CD4-positive, CD25-positive, alpha-beta regulatory T cell (primary cell): ENCODE data around the gene HEXA. TPM values are rescaled to one million over a fixed set of nuclear protein-coding genes. Genes with fewer than 3 reads are reported as not detected.

Experiments used
- ATAC-seq, 2 donors: fragments of 150-1000 bp; cut with Tn5 transposase; one replicate each; pipeline ENCODE4 v1.10.0; 2021; ENCODE audit warnings: low read depth in 2 of 2, moderate number of reproducible peaks in 2 of 2, moderate library complexity in 1 of 2
- DNase-seq, 3 donors: peaks; one replicate each; pipeline versions ENCODE4 v3.0.0 to v3.0.0-alpha.2; 2012 to 2022; ENCODE audit warnings: mixed read lengths in 1 of 3
- H3K27ac ChIP-seq: one replicate; pipeline ENCODE4 v1.7.0; 2013; ENCODE audit warnings: mild to moderate bottlenecking, low read length; ENCODE audit not compliant: insufficient read depth, poor library complexity, severe bottlenecking
- H3K27me3 ChIP-seq: one replicate; pipeline ENCODE4 v1.7.0; 2013; ENCODE audit warnings: low read length; ENCODE audit not compliant: control insufficient read depth, insufficient read depth
- H3K36me3 ChIP-seq: one replicate; pipeline ENCODE4 v1.7.0; 2013; ENCODE audit warnings: mild to moderate bottlenecking, low read length, moderate library complexity; ENCODE audit not compliant: control insufficient read depth, insufficient read depth
- H3K4me1 ChIP-seq: 2 replicates; pipeline ENCODE4 v1.7.0; 2013; ENCODE audit warnings: mild to moderate bottlenecking, low read length; ENCODE audit not compliant: insufficient read depth, control insufficient read depth, poor library complexity, severe bottlenecking
- H3K4me3 ChIP-seq: one replicate; pipeline ENCODE4 v1.7.0; 2013; ENCODE audit warnings: low read depth, mild to moderate bottlenecking, low read length, moderate library complexity
- H3K9me3 ChIP-seq, 2 experiments: 1 replicate in 1 of 2; 2 replicates in 1 of 2; pipeline ENCODE4 v1.7.0; 2013; ENCODE audit warnings: low read length in 2 of 2, mild to moderate bottlenecking in 1 of 2, moderate library complexity in 1 of 2; ENCODE audit not compliant: control insufficient read depth in 2 of 2
- H3K27ac Mint-ChIP-seq, 3 donors: one replicate each; pipeline ENCODE4 v1.8.0; 2020 to 2022; ENCODE audit warnings: mild to moderate bottlenecking in 3 of 3, mixed read lengths in 3 of 3, moderate library complexity in 2 of 3
- H3K27me3 Mint-ChIP-seq: one replicate; pipeline ENCODE4 v1.8.0; 2022; ENCODE audit warnings: mild to moderate bottlenecking, mixed read lengths
- H3K36me3 Mint-ChIP-seq: one replicate; pipeline ENCODE4 v1.8.0; 2020; ENCODE audit warnings: mixed read lengths
- H3K4me1 Mint-ChIP-seq, 4 donors: one replicate each; pipeline ENCODE4 v1.8.0; 2020 to 2022; ENCODE audit warnings: mixed read lengths in 4 of 4, mild to moderate bottlenecking in 1 of 4
- H3K4me3 Mint-ChIP-seq, 4 donors: one replicate each; pipeline ENCODE4 v1.8.0; 2020 to 2022; ENCODE audit warnings: mild to moderate bottlenecking in 4 of 4, mixed read lengths in 4 of 4, moderate library complexity in 3 of 4
- H3K9me3 Mint-ChIP-seq, 7 donors: one replicate each; pipeline ENCODE4 v1.8.0; 2020 to 2022; ENCODE audit warnings: mixed read lengths in 7 of 7, mild to moderate bottlenecking in 3 of 7, moderate library complexity in 2 of 7
- polyA plus RNA-seq, 4 donors: library from polyadenylated mRNA; unstranded; fragments of 300-500 nt; fragmentation: Illumina TruSeq; gene quantifications; one replicate each; pipeline ENCODE4 v1.2.3, GENCODE V29; 2021
- total RNA-seq: library from RNA; stranded (reverse); gene quantifications from one replicate; pipeline ENCODE4 v1.2.3, GENCODE V29; 2022

Gene HEXA
- total and polyA plus RNA-seq, 5 donors from 2014 or later: 81.9 to 97.4 (median 88.4) TPM

DNA sequence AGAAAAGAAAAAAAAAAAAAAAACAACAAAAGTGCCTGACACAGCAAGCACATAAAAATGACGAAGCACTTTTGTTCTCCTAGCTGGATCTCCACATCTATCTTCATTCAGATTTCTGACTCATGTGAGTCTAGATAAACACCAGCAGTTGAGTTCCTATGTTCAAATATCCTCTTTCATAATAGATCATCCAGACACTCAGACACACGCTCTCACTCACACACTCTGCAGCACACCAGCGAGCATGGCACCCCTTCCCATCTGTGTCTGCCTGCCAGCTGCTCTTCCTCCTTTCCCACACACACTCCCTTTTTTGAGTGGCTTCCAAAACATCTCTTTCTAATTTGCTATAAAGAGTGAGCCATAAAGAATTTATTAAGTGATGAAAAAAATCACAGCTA, 36.0 kb downstream of the HEXA start:
- H3K4me1 ChIP-seq: no peaks in the 10 kb centered on the region
- Mint-ChIP-seq H3K9me3 (no peaks in the 10 kb centered on the region), H3K4me3 (no peak overlapping the region), H3K4me1 (no peaks in the 10 kb centered on the region), H3K36me3 (peaks cover 28% of the 10 kb centered on the region), H3K27ac (peak overlapping the region in 1 of 3 donors; percentile 40), H3K27me3 (no peaks in the 10 kb centered on the region)
- DNase-seq: no peak
- H3K36me3 ChIP-seq: peaks cover 20% of the 10 kb centered on the region
- no peak overlapping the region for H3K27ac ChIP-seq
- no peaks in the 10 kb centered on the region for H3K9me3 ChIP-seq
- no peaks in the 10 kb centered on the region for H3K27me3 ChIP-seq
- no peak for ATAC-seq
- H3K4me3 ChIP-seq: no peak overlapping the region

DNA sequence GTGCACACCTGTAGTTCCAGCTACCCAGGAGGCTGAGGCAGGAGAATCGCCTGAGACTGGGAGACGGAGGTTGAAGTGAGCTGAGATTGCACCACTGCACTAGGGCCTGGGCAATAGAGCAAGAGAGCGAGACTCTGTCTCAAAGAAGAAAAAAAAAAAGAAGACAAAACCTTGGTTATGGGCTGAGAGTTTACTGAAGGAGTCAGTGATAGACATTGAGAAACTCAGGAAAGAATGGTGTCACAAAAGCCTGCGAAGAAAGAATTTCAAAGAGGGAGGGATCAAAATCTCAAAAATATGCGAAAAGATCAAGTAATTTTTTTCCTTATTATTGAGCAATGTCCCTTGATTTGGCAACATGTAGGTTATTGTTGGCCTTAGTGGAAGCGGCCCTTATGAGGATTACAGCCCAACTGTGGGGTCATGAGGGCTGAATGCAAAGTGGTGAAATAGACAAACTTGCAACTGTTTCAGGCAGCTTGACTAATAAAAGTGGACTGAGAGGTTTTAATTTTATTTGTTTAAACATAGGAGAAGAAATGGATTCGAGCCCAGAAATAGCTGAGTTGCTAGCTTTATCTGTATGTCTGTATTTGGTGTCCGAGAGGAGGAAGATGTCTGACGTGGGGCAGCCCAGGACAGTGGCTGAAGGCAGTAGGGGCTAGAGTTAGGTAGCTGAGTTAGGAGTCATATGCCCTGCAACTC, 37.0 kb downstream of the HEXA start:
- Mint-ChIP-seq H3K36me3 (peaks cover 35% of the 10 kb centered on the region), H3K27me3 (no peaks in the 10 kb centered on the region), H3K4me3 (no peak overlapping the region), H3K9me3 (no peaks in the 10 kb centered on the region), H3K27ac (peak overlapping the region in 1 of 3 donors; percentile 12), H3K4me1 (no peaks in the 10 kb centered on the region)
- H3K4me1 ChIP-seq: no peaks in the 10 kb centered on the region
- no peak overlapping the region for H3K4me3 ChIP-seq
- H3K27ac ChIP-seq: no peak overlapping the region
- H3K27me3 ChIP-seq: no peaks in the 10 kb centered on the region
- peaks cover 11% of the 10 kb centered on the region for H3K36me3 ChIP-seq
- no peak for ATAC-seq
- no peak for DNase-seq
- no peaks in the 10 kb centered on the region for H3K9me3 ChIP-seq

DNA sequence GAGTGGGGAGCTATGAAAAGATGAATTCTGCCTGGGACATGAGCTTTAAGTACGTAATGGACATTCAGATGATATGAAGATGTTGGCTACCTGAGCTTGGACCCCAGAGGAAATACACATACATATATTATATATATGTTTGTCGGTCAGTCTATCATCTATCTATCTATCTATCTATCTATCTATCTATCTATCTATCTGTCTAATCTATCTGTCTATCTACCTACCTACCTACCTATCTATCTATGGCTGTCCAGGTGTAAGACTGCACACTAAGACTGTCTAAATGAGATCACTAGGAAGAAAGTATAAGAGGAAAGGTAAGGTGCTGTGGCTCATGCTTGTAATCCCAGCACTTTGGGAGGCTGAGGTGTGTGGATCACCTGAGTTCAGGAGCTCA, 37.7 kb downstream of the HEXA start:
- Mint-ChIP-seq H3K36me3 (peaks cover 35% of the 10 kb centered on the region), H3K4me3 (no peak overlapping the region), H3K27me3 (no peaks in the 10 kb centered on the region), H3K4me1 (no peaks in the 10 kb centered on the region), H3K27ac (no peak overlapping the region), H3K9me3 (no peaks in the 10 kb centered on the region)
- ATAC-seq (no peak), DNase-seq (no peak)
- Histone ChIP-seq H3K27me3 (no peaks in the 10 kb centered on the region), H3K4me1 (no peaks in the 10 kb centered on the region), H3K36me3 (peaks cover 6% of the 10 kb centered on the region), H3K27ac (no peak overlapping the region), H3K4me3 (no peak overlapping the region), H3K9me3 (no peaks in the 10 kb centered on the region)

DNA sequence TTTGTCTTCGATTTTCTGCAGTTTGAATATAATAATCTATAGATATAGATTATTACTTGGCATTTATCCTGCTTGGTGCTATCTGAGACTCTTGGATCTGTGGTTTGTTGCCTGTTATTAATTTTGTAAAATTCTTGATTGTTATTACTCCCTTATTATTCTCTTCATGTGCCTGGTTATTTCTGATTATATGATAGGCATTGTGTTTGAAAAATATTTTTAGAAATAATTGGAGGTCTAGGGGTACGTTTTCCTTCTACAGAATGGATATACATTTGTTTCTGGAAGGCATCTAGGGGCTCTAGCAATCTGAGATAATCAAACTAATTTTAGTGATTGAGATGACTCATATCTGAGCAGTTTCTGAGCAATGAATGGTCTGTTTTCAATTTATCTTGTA, 41.0 kb downstream of the HEXA start:
- Histone ChIP-seq H3K27ac (no peak overlapping the region), H3K36me3 (peaks cover 7% of the 10 kb centered on the region), H3K4me1 (no peaks in the 10 kb centered on the region), H3K27me3 (no peaks in the 10 kb centered on the region), H3K9me3 (no peaks in the 10 kb centered on the region), H3K4me3 (no peak overlapping the region)
- Mint-ChIP-seq H3K9me3 (peaks cover 0 to 1% (median 0%) of the 10 kb centered on the region in 7 donors), H3K36me3 (peaks cover 30% of the 10 kb centered on the region), H3K27me3 (no peaks in the 10 kb centered on the region), H3K4me1 (peaks cover 0 to 4% (median 0%) of the 10 kb centered on the region in 4 donors), H3K4me3 (no peak overlapping the region), H3K27ac (no peak overlapping the region)
- ATAC-seq (no peak), DNase-seq (no peak)

DNA sequence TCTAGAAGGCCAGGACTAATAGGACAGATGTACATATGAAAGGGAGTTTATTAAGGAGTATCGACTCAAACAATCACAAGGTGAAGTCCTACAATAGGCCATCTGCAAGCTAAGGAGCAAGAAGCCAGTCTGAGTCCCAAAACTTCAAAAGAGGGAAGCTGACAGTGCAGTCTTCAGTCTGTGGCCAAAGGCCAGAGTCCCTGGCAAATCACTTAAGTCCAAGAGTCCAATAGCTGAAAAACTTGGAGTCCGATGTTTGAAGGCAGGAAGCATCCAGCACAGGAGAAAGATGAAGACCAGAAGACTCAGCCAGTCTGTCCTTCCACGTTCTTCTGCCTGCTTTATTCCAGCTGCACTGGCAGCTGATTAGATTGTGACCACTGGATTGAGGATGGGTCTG, 44.8 kb downstream of the HEXA start:
- no peak overlapping the region for H3K27ac ChIP-seq
- Mint-ChIP-seq H3K4me3 (no peak overlapping the region), H3K27me3 (no peaks in the 10 kb centered on the region), H3K36me3 (peaks cover 40% of the 10 kb centered on the region), H3K27ac (no peak overlapping the region), H3K4me1 (peaks cover 0 to 4% (median 0%) of the 10 kb centered on the region in 4 donors), H3K9me3 (peaks cover 0 to 1% (median 0%) of the 10 kb centered on the region in 7 donors)
- no peak overlapping the region for H3K4me3 ChIP-seq
- DNase-seq (no peak), ATAC-seq (no peak)
- peaks cover 13% of the 10 kb centered on the region for H3K36me3 ChIP-seq
- H3K4me1 ChIP-seq: no peaks in the 10 kb centered on the region
- H3K9me3 ChIP-seq: no peaks in the 10 kb centered on the region
- H3K27me3 ChIP-seq: no peaks in the 10 kb centered on the region

DNA sequence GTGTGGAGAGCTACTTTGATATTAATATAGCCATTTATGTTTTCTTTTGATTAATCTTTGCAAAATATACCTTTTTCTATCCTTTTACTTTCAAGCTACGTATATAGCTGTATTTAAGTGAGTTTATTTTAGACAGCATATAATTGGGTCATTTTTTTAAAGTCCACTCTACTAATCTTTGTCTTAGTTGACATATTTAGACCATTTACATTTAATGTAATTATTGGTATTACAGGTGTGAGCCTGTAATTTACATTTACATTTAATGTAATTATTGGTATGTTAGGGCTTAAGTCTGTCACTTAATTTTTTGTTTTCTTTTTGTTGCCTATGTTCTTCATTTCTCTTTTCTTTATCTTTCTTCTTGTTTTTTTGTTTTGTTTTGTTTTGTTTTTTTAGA, 52.1 kb downstream of the HEXA start:
- Histone ChIP-seq H3K27ac (no peak overlapping the region), H3K27me3 (no peaks in the 10 kb centered on the region), H3K36me3 (peaks cover 11% of the 10 kb centered on the region), H3K4me3 (no peak overlapping the region), H3K4me1 (peaks cover 9% of the 10 kb centered on the region), H3K9me3 (peaks cover 0 to 8% of the 10 kb centered on the region in 2 experiments)
- DNase-seq (no peak), ATAC-seq (no peak)
- peaks cover 23% of the 10 kb centered on the region for H3K36me3 Mint-ChIP-seq
- peaks cover 0 to 22% (median 15%) of the 10 kb centered on the region in 4 donors for H3K4me1 Mint-ChIP-seq
- peak overlapping the region in 1 of 4 donors; percentile 74 for H3K4me3 Mint-ChIP-seq
- H3K27me3 Mint-ChIP-seq: peaks cover 12% of the 10 kb centered on the region
- H3K27ac Mint-ChIP-seq: no peak overlapping the region
- peaks cover 0 to 11% (median 3%) of the 10 kb centered on the region in 7 donors for H3K9me3 Mint-ChIP-seq

DNA sequence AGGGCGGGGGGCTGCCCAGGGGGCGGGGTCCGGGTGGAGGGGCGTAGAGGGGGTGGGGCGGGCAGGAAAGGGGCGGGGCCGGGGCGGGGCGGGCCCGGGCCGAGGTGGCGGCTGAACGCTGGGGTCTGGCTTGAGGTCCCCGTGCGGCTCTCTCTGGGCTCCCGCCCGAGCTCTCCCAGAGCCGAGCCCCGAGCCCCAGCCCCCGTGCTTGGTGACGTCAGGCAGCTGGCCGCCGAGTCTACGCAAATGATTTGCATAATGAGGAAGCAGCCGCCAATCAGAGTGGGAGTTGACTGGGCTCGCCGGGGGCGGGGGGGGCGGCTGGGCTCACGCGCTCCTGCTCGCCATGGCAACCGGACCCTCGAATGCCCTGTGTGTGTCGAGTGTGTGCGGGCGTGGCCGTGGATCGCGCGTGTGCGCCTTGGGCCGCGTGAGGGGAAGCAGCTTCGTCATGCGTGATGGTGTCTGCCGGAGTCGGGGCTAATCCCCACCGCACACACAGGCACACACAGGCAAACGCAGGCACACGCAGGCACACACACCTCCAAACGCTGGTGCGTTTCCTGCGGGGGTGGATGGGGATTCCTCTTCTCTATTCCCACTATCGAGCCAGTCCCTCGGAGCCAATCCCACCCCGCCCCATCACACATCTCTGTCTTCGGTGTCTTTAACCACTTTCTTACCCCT, 55.7 kb downstream of the HEXA start, which contains the start of gene CELF6:
Gene CELF6 (minus strand): TSS at position 173 of the 687 bp plus-strand sequence. CDS start 283 bp downstream, outside the sequence.
- peak within 1 kb of the TSS; percentile 58 for H3K4me3 ChIP-seq
- peaks cover 0 to 8% of the 10 kb centered on the region in 2 experiments for H3K9me3 ChIP-seq
- H3K4me1 ChIP-seq: peaks cover 9% of the 10 kb centered on the region
- peaks cover 14% of the 10 kb centered on the region for H3K27me3 Mint-ChIP-seq
- H3K36me3 Mint-ChIP-seq: peaks cover 6% of the 10 kb centered on the region
- H3K4me1 Mint-ChIP-seq: peaks cover 0 to 26% (median 18%) of the 10 kb centered on the region in 4 donors
- H3K27ac ChIP-seq: no peak within 1 kb of the TSS
- H3K36me3 ChIP-seq: no peaks in the 10 kb centered on the region
- peak; percentile 65 to 74 for ATAC-seq
- peak within 1 kb of the TSS; percentile 79 to 90 (median 85) for H3K4me3 Mint-ChIP-seq
- DNase-seq: peak; percentile 71 to 81 (median 73)
- peaks cover 0 to 9% (median 5%) of the 10 kb centered on the region in 7 donors for H3K9me3 Mint-ChIP-seq
- H3K27ac Mint-ChIP-seq: peak within 1 kb of the TSS; percentile 87 to 92 (median 88)
- no peaks in the 10 kb centered on the region for H3K27me3 ChIP-seq
